ENCODE measurements around the gene RRAD. TPM values are rescaled to one million over a fixed set of nuclear protein-coding genes. Genes with fewer than 3 reads are reported as not detected.

Gene RRAD
- total and polyA plus RNA-seq, 11 donors, result 57.5 to 298 (median 152) TPM

GRCh38 chr16:66881560-66881959 is 43.8 kb downstream of the RRAD start:
- peak overlapping the region in 1 of 12 donors; percentile 76 for H3K27ac ChIP-seq
- H3K4me3 ChIP-seq, result peak overlapping the region in 5 of 12 donors; percentile 72 to 94 (median 91)
- ATAC-seq (no peak), DNase-seq (no peak)
- peaks cover 0 to 28% (median 21%) of the 10 kb centered on the region in 9 donors for H3K36me3 ChIP-seq
- TF ChIP-seq CTCF (IDR thresholded peaks at IDR 0.05) (no peak), POLR2A (IDR thresholded peaks at IDR 0.05) (no peak)
- intact Hi-C loops (cut with DNase I), result no loop called here
- H3K4me1 ChIP-seq, result peaks cover 0 to 18% (median 10%) of the 10 kb centered on the region in 12 donors
- 80 to 83% (median 82%) methylated on average over 2 of the region's 2 CpGs for WGBS, 4 donors
- no peaks in the 10 kb centered on the region for H3K9me3 ChIP-seq
- no peaks in the 10 kb centered on the region for H3K27me3 ChIP-seq

- H3K4me1 ChIP-seq, result peaks cover 0 to 18% (median 10%) of the 10 kb centered on the region in 12 donors
- ATAC-seq (peak in 3 of 4 donors; percentile 8 to 23 (median 19)), DNase-seq (peak in 1 of 5 donors; percentile 39)
- no peaks in the 10 kb centered on the region for H3K9me3 ChIP-seq
- 4 to 8% (median 6%) methylated on average over 15 to 23 of the region's 23 CpGs for WGBS, 4 donors
- intact Hi-C loops (cut with DNase I), result no loop called here
- TF ChIP-seq CTCF (IDR thresholded peaks at IDR 0.05) (no peak), POLR2A (IDR thresholded peaks at IDR 0.05) (no peak)
- H3K27ac ChIP-seq, result peak overlapping the region in 8 of 12 donors; percentile 25 to 76 (median 50)
- peak overlapping the region; percentile 69 to 98 (median 86) for H3K4me3 ChIP-seq
- no peaks in the 10 kb centered on the region for H3K27me3 ChIP-seq
- peaks cover 0 to 23% (median 18%) of the 10 kb centered on the region in 9 donors for H3K36me3 ChIP-seq
Observed at GRCh38 chr16:66881014-66881417, 44.3 kb downstream of the RRAD start.

GRCh38 chr16:66880288-66881013 is 44.9 kb downstream of the RRAD start, which contains the start of gene PDP2:
Gene PDP2 (plus strand): TSS chr16:66880515. CDS start chr16:66884285, 3,770 bp downstream.
- H3K27me3 ChIP-seq, result no peaks in the 10 kb centered on the region
- peak in 1 of 2 donors; percentile 42 for TF ChIP-seq POLR2A (IDR thresholded peaks at IDR 0.05)
- peak in 1 of 12 donors; percentile 5 for TF ChIP-seq CTCF (IDR thresholded peaks at IDR 0.05)
- intact Hi-C loops (cut with DNase I), result no loop called here
- peak within 1 kb of the TSS in 11 of 12 donors; percentile 5 to 76 (median 50) for H3K27ac ChIP-seq
- peaks cover 0 to 18% (median 10%) of the 10 kb centered on the region in 12 donors for H3K4me1 ChIP-seq
- ATAC-seq, result peak; percentile 98 to 99 (median 98)
- H3K4me3 ChIP-seq, result peak within 1 kb of the TSS; percentile 69 to 98 (median 86)
- peaks cover 0 to 17% (median 14%) of the 10 kb centered on the region in 9 donors for H3K36me3 ChIP-seq
- peak; percentile 95 to 97 (median 96) for DNase-seq
- WGBS, 4 donors, result 0 to 1% (median 1%) methylated on average over 20 to 58 of the region's 58 CpGs
- H3K9me3 ChIP-seq, result no peaks in the 10 kb centered on the region

GRCh38 chr16:66878067-66878466 is 47.3 kb downstream of the RRAD start:
- no peaks in the 10 kb centered on the region for H3K9me3 ChIP-seq
- no peak overlapping the region for H3K4me3 ChIP-seq
- no peaks in the 10 kb centered on the region for H3K27me3 ChIP-seq
- peaks cover 0 to 31% (median 10%) of the 10 kb centered on the region in 12 donors for H3K4me1 ChIP-seq
- 63 to 69% (median 67%) methylated on average over 5 of the region's 5 CpGs for WGBS, 4 donors
- H3K27ac ChIP-seq, result no peak overlapping the region
- no peak for ATAC-seq
- no peak for DNase-seq
- no peak for TF ChIP-seq POLR2A (IDR thresholded peaks at IDR 0.05)
- no peak for TF ChIP-seq CTCF (IDR thresholded peaks at IDR 0.05)
- intact Hi-C loops (cut with DNase I), result loop anchor here in 1 of 10 donors (10.0 kb wide), 1 partner anchor 153 kb away; no protein-coding TSS in a partner anchor
- H3K36me3 ChIP-seq, result no peaks in the 10 kb centered on the region

Measured in heart left ventricle (tissue), 16 donors.